NB4 (cell line): Measurements from ENCODE around the gene KIF3A.

Experiments
- MYC ChIP-seq: IDR thresholded peaks from 2 replicates; pipeline ENCODE4 v1.6.1; 2011; ENCODE audit warnings: low read depth, low read length
- POLR2A ChIP-seq: IDR thresholded peaks from 2 replicates; pipeline ENCODE4 v1.6.1; 2011; ENCODE audit warnings: mild to moderate bottlenecking; ENCODE audit not compliant: insufficient read length; ENCODE audit errors: extremely low read depth
- TF ChIP-seq, protein P1 (sequence below): IDR thresholded peaks from one replicate; pipeline ENCODE4 v1.5.1; 2012; ENCODE audit warnings: low read depth, low read length
- TF ChIP-seq, protein P2 (sequence below): IDR thresholded peaks from 2 replicates; pipeline ENCODE4 v1.6.1; 2011; ENCODE audit warnings: low read depth, low read length

DNA sequence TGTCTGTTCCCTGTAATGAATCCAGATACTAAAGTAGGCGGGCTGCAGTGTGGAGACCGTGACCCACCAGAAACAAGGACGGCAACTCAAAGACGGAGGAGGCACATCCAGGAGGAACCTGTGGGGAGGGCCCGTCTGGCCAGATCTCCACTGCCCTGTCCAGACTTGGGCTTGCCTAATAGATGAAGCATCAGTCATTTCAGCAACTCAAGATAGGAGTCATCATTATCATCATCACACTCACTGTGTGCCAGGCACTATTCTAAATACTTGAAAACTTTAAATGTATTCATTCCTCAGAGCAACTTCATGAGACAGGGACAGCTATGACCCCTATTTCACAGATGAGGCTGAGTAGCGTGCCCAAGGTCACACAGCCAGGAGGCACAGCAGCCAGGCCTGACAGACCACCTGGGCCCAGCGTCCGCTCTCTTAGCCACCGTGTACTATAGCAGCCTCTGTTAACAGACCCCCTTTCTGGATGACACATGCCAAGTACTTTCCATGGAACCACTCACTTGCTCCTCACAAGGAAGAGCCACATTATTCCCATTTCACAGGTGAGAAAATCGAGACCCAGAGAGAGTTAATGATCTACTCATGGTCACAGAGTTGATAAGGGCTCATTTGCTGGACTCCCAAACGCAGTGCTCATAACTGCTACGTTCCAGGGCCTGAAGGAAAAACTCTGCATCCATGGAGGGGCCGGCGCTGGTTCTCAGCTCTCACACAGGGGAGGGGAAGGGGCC, 68.5 kb downstream of the KIF3A start:
- TF ChIP-seq POLR2A (no peak), MYC (no peak)
- TF ChIP-seq, protein P1, sequence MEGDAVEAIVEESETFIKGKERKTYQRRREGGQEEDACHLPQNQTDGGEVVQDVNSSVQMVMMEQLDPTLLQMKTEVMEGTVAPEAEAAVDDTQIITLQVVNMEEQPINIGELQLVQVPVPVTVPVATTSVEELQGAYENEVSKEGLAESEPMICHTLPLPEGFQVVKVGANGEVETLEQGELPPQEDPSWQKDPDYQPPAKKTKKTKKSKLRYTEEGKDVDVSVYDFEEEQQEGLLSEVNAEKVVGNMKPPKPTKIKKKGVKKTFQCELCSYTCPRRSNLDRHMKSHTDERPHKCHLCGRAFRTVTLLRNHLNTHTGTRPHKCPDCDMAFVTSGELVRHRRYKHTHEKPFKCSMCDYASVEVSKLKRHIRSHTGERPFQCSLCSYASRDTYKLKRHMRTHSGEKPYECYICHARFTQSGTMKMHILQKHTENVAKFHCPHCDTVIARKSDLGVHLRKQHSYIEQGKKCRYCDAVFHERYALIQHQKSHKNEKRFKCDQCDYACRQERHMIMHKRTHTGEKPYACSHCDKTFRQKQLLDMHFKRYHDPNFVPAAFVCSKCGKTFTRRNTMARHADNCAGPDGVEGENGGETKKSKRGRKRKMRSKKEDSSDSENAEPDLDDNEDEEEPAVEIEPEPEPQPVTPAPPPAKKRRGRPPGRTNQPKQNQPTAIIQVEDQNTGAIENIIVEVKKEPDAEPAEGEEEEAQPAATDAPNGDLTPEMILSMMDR, result no peak
- TF ChIP-seq, protein P2, sequence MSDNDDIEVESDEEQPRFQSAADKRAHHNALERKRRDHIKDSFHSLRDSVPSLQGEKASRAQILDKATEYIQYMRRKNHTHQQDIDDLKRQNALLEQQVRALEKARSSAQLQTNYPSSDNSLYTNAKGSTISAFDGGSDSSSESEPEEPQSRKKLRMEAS, result no peak
